CD14-positive monocyte (primary cell): Measurements from ENCODE around the gene ZNF48. TPM values are rescaled to one million over a fixed set of nuclear protein-coding genes. Genes with fewer than 3 reads are reported as not detected.

Experiments
- DNase-seq, 3 donors: peaks; one replicate each; pipeline ENCODE4 v3.0.0-alpha.2; 2011 to 2022
- H2AFZ ChIP-seq: 2 replicates; pipeline ENCODE4 v1.6.0; 2012; ENCODE audit warnings: mild to moderate bottlenecking, low read depth, low read length, inconsistent platforms; ENCODE audit not compliant: insufficient read depth, poor library complexity, severe bottlenecking
- H3K27ac ChIP-seq, 2 donors: 1 replicate in 1 of 2; 2 replicates in 1 of 2; pipeline ENCODE4 v1.5.1; 2012 to 2013; ENCODE audit warnings: low read length in 2 of 2, control low read depth in 1 of 2, inconsistent platforms in 1 of 2, low read depth in 1 of 2, mild to moderate bottlenecking in 1 of 2
- H3K27me3 ChIP-seq, 2 donors: one replicate each; pipeline versions ENCODE4 v1.6.0 to v1.6.1; 2011 to 2013; ENCODE audit warnings: low read length in 2 of 2; ENCODE audit not compliant: control insufficient read depth in 2 of 2, insufficient read depth in 2 of 2
- H3K36me3 ChIP-seq, 2 donors: replicated peaks in 1 of 2; 1 replicate in 1 of 2; 2 replicates in 1 of 2; pipeline versions ENCODE4 v1.5.1 to v1.6.1; 2012 to 2013; ENCODE audit warnings: low read length in 2 of 2, control low read depth in 1 of 2, inconsistent platforms in 1 of 2, mild to moderate bottlenecking in 1 of 2; ENCODE audit not compliant: insufficient read depth in 2 of 2, control insufficient read depth in 1 of 2
- H3K4me1 ChIP-seq, 2 donors: 1 replicate in 1 of 2; 2 replicates in 1 of 2; pipeline versions ENCODE4 v1.5.1 to v1.6.1; 2012 to 2013; ENCODE audit warnings: low read length in 2 of 2, control low read depth in 1 of 2, inconsistent platforms in 1 of 2, mild to moderate bottlenecking in 1 of 2, moderate library complexity in 1 of 2; ENCODE audit not compliant: insufficient read depth in 2 of 2, control insufficient read depth in 1 of 2
- H3K4me2 ChIP-seq: replicated peaks from 2 replicates; pipeline ENCODE3; 2012; ENCODE audit warnings: low read length, moderate library complexity, mild to moderate bottlenecking; ENCODE audit not compliant: poor library complexity, severe bottlenecking; ENCODE audit errors: extremely low read depth
- H3K4me3 ChIP-seq, 3 experiments: fragments of 200-600 bp in 1 of 3; sonication (generic) in 1 of 3; replicated peaks in 1 of 3; 1 replicate in 2 of 3; 2 replicates in 1 of 3; pipeline ENCODE4 v1.5.1; 2011 to 2013; ENCODE audit warnings: low read length in 3 of 3, mild to moderate bottlenecking in 3 of 3, control low read depth in 2 of 3, low read depth in 2 of 3, inconsistent platforms in 1 of 3, moderate library complexity in 1 of 3
- H3K79me2 ChIP-seq: 2 replicates; pipeline ENCODE4 v1.6.0; 2012; ENCODE audit warnings: mild to moderate bottlenecking, control low read depth, inconsistent platforms, low read length, moderate library complexity; ENCODE audit not compliant: insufficient read depth
- H3K9ac ChIP-seq: 2 replicates; pipeline ENCODE4 v1.6.0; 2017; ENCODE audit warnings: low read length, mild to moderate bottlenecking; ENCODE audit not compliant: insufficient read depth, poor library complexity, severe bottlenecking
- H3K9me3 ChIP-seq, 2 donors: replicated peaks in 1 of 2; 1 replicate in 1 of 2; 2 replicates in 1 of 2; pipeline versions ENCODE4 v1.5.1 to v1.6.1; 2012 to 2013; ENCODE audit warnings: low read length in 2 of 2, control low read depth in 1 of 2; ENCODE audit not compliant: control insufficient read depth in 1 of 2, insufficient read depth in 1 of 2
- H4K20me1 ChIP-seq: 2 replicates; pipeline ENCODE4 v1.6.0; 2012; ENCODE audit warnings: mild to moderate bottlenecking, low read length, control low read depth, moderate library complexity; ENCODE audit not compliant: insufficient read depth
- H3K27ac Mint-ChIP-seq, 7 donors: one replicate each; pipeline ENCODE4 v1.8.0; 2020; ENCODE audit warnings: mild to moderate bottlenecking in 7 of 7, mixed read lengths in 7 of 7, moderate library complexity in 6 of 7, inconsistent platforms in 2 of 7
- H3K27me3 Mint-ChIP-seq, 3 donors: one replicate each; pipeline ENCODE4 v1.8.0; 2021 to 2022; ENCODE audit warnings: low read depth in 3 of 3, mild to moderate bottlenecking in 3 of 3, mixed read lengths in 3 of 3, moderate library complexity in 3 of 3, inconsistent platforms in 1 of 3
- H3K36me3 Mint-ChIP-seq, 2 donors: one replicate each; pipeline ENCODE4 v1.8.0; 2020; ENCODE audit warnings: mixed read lengths in 2 of 2, inconsistent platforms in 1 of 2, mild to moderate bottlenecking in 1 of 2
- H3K4me1 Mint-ChIP-seq: one replicate; pipeline ENCODE4 v1.8.0; 2020; ENCODE audit warnings: mild to moderate bottlenecking, mixed read lengths
- H3K4me3 Mint-ChIP-seq, 2 donors: one replicate each; pipeline ENCODE4 v1.8.0; 2020; ENCODE audit warnings: mild to moderate bottlenecking in 2 of 2, mixed read lengths in 2 of 2, moderate library complexity in 1 of 2
- H3K9me3 Mint-ChIP-seq, 7 donors: one replicate each; pipeline ENCODE4 v1.8.0; 2020 to 2022; ENCODE audit warnings: mixed read lengths in 7 of 7, mild to moderate bottlenecking in 6 of 7, moderate library complexity in 6 of 7, inconsistent platforms in 2 of 7
- CTCF ChIP-seq: fragments of 200-600 bp; IDR thresholded peaks from one replicate; pipeline ENCODE4 v1.8.0; 2022; ENCODE audit warnings: antibody characterized with exemption, mild to moderate bottlenecking
- WGBS: methylation state at CpG from one replicate; pipeline ENCODE4 v1.1.5; 2013; ENCODE audit warnings: missing lambda C conversion rate; ENCODE audit not compliant: insufficient coverage; 5-methylcytosine and 5-hydroxymethylcytosine counted together
- intact Hi-C, 2 donors: fragments of 100-400 bp; cut with micrococcal nuclease; formaldehyde crosslinking; loops; one replicate each; pipeline versions ENCODE4 v1.15.0 to v1.15.1; 2023
- polyA plus RNA-seq, 3 donors: library from polyadenylated mRNA; depleted of rRNA in 1 of 3; unstranded in 2 of 3; stranded (reverse) in 1 of 3; fragments of 300-500 nt in 2 of 3; fragments of >200 nt in 1 of 3; fragmentation: Illumina TruSeq in 2 of 3; gene quantifications; 1 replicate in 2 of 3; 2 replicates in 1 of 3; pipeline ENCODE4 v1.2.3, GENCODE V29; 2012 to 2021

Gene ZNF48
- polyA plus RNA-seq, 3 donors: 0.67 to 1.4 (median 0.93) TPM

- Histone ChIP-seq H3K79me2 (peaks cover 30% of the 10 kb centered on the region), H3K9me3 (no peaks in the 10 kb centered on the region), H3K4me3 (peak overlapping the region; percentile 81 to 90 (median 85)), H3K27me3 (no peaks in the 10 kb centered on the region), H3K4me1 (peaks cover 34 to 35% of the 10 kb centered on the region in 2 donors), H3K27ac (peak overlapping the region; percentile 83 to 90), H3K36me3 (peaks cover 0 to 4% of the 10 kb centered on the region in 2 donors), H3K4me2 (peak overlapping the region; percentile 90), H3K9ac (peak overlapping the region; percentile 90), H2AFZ (peak overlapping the region; percentile 99), H4K20me1 (peaks cover 27% of the 10 kb centered on the region)
- Mint-ChIP-seq H3K36me3 (peaks cover 11 to 13% of the 10 kb centered on the region in 2 donors), H3K4me1 (peaks cover 37% of the 10 kb centered on the region), H3K27ac (peak overlapping the region; percentile 31 to 92 (median 89)), H3K9me3 (peaks cover 0 to 3% (median 0%) of the 10 kb centered on the region in 7 donors), H3K4me3 (peak overlapping the region; percentile 89 to 95), H3K27me3 (peaks cover 0 to 1% (median 0%) of the 10 kb centered on the region in 3 donors)
- intact Hi-C loops: loop anchor here (2.0 to 10.0 kb wide), 3 partner anchors 37 to 170 kb away; partner anchors contain the start of genes ZNF689 (in 1 of the 2) and ZNF768 (in 1 of the 2)
- TF ChIP-seq CTCF: no peak
- WGBS: 36% methylated on average over 8 of the region's 11 CpGs
- no peak for DNase-seq
These were observed 49.9 kb downstream of the ZNF48 start for GRCh38 chr16:30445149-30445407.

- TF ChIP-seq CTCF: peak; percentile 51
- Mint-ChIP-seq H3K4me3 (peak within 1 kb of the TSS; percentile 89 to 95), H3K4me1 (peaks cover 36% of the 10 kb centered on the region), H3K27me3 (peaks cover 0 to 1% (median 0%) of the 10 kb centered on the region in 3 donors), H3K9me3 (peaks cover 0 to 3% (median 0%) of the 10 kb centered on the region in 7 donors), H3K27ac (peak within 1 kb of the TSS; percentile 89 to 99 (median 97)), H3K36me3 (peaks cover 11 to 13% of the 10 kb centered on the region in 2 donors)
- intact Hi-C loops: loop anchor here (2.0 to 10.0 kb wide), 3 partner anchors 37 to 169 kb away; partner anchors contain the start of genes ZNF689 (in 1 of the 2) and ZNF768 (in 1 of the 2)
- peak; percentile 95 to 99 (median 97) for DNase-seq
- no peaks in the 10 kb centered on the region for H3K27me3 ChIP-seq
- H3K9me3 ChIP-seq: no peaks in the 10 kb centered on the region
- peak within 1 kb of the TSS; percentile 90 for H3K9ac ChIP-seq
- under 1% methylated on average over 51 of the region's 59 CpGs for WGBS
- H2AFZ ChIP-seq: peak within 1 kb of the TSS; percentile 99
- peak within 1 kb of the TSS; percentile 83 to 90 for H3K27ac ChIP-seq
- H3K4me2 ChIP-seq: peak within 1 kb of the TSS; percentile 90
- H3K79me2 ChIP-seq: peaks cover 30% of the 10 kb centered on the region
- peak within 1 kb of the TSS; percentile 81 to 90 (median 85) for H3K4me3 ChIP-seq
- peaks cover 27% of the 10 kb centered on the region for H4K20me1 ChIP-seq
- peaks cover 0 to 4% of the 10 kb centered on the region in 2 donors for H3K36me3 ChIP-seq
- peaks cover 34 to 36% of the 10 kb centered on the region in 2 donors for H3K4me1 ChIP-seq
These were observed 50.4 kb downstream of the ZNF48 start, which contains the start of gene SEPHS2 for GRCh38 chr16:30445408-30446202. Gene SEPHS2 (minus strand): TSS chr16:30445874. CDS start chr16:30445727, 147 bp downstream.
